Activated B cell treated with CpG ODN at 0.5 μM for 24 hours (primary cell): ENCODE measurements around the gene CCM2L. TPM values are rescaled to one million over a fixed set of nuclear protein-coding genes. Genes with fewer than 3 reads are reported as not detected.
A peak's percentile ranks its signal among the peaks of the same experiment; 100 is the strongest.

ENCODE experiments used
- ATAC-seq: fragments of 200-7000 bp; cut with Tn5 transposase; one replicate; pipeline ENCODE4 v1.10.0; 2021; ENCODE audit warnings: low read depth, mild to moderate bottlenecking, moderate library complexity
- CTCF ChIA-PET: fragments of 350-600 bp; sonication (Branson Sonifier 250); formaldehyde crosslinking; loops from one replicate; lab custom pipeline; 2021; ENCODE audit warnings: antibody characterized with exemption; lab: Charles Lee
- POLR2A ChIA-PET: fragments of 350-600 bp; sonication (Branson Sonifier 250); formaldehyde crosslinking; loops from one replicate; lab custom pipeline; 2021; ENCODE audit warnings: antibody characterized with exemption; lab: Charles Lee
- DNase-seq: peaks from one replicate; pipeline ENCODE4 v3.0.0; 2022
- H3K27ac Mint-ChIP-seq: one replicate; pipeline ENCODE4 v1.8.0; 2020; ENCODE audit warnings: mixed read lengths
- H3K27me3 Mint-ChIP-seq: one replicate; pipeline ENCODE4 v1.8.0; 2021; ENCODE audit warnings: mixed read lengths
- H3K36me3 Mint-ChIP-seq: one replicate; pipeline ENCODE4 v1.8.0; 2021; ENCODE audit warnings: low read depth, mixed read lengths
- H3K4me1 Mint-ChIP-seq: one replicate; pipeline ENCODE4 v1.8.0; 2021; ENCODE audit warnings: mixed read lengths
- H3K4me3 Mint-ChIP-seq: one replicate; pipeline ENCODE4 v1.8.0; 2020; ENCODE audit warnings: mild to moderate bottlenecking, mixed read lengths
- H3K9me3 Mint-ChIP-seq: one replicate; pipeline ENCODE4 v1.8.0; 2020; ENCODE audit warnings: mixed read lengths
- CTCF ChIP-seq: fragments of 200-600 bp; IDR thresholded peaks from one replicate; pipeline ENCODE4 v1.8.0; 2022; ENCODE audit warnings: antibody characterized with exemption, mild to moderate bottlenecking
- intact Hi-C: fragments of 100-400 bp; cut with micrococcal nuclease; formaldehyde crosslinking; loops from one replicate; pipeline ENCODE4 v1.15.1; 2024
- total RNA-seq: library from RNA; stranded (reverse); gene quantifications from 2 replicates; pipeline ENCODE4 v1.2.3, GENCODE V29; 2022

The CCM2L gene
- total RNA-seq, 1 donor from 2014 or later: 0.11 TPM

- Mint-ChIP-seq H3K27me3 (peaks cover 59% of the 10 kb centered on the region), H3K27ac (no peak overlapping the region), H3K9me3 (no peaks in the 10 kb centered on the region), H3K4me1 (peaks cover 23% of the 10 kb centered on the region), H3K4me3 (peak overlapping the region; percentile 80), H3K36me3 (no peaks in the 10 kb centered on the region)
- DNase-seq (no peak), ATAC-seq (no peak)
- intact Hi-C loops: no loop called here
- ChIA-PET CTCF (interaction anchor here (1.6 kb wide), 1 partner anchor 16 kb away, joined by 6 read pairs; no protein-coding TSS in a partner anchor), POLR2A (no interaction called here)
- TF ChIP-seq CTCF: no peak
These were observed 8.9 kb downstream of the CCM2L start for GRCh38 chr20:32019156-32019510.

- TF ChIP-seq CTCF: no peak
- ATAC-seq (no peak), DNase-seq (no peak)
- ChIA-PET CTCF (interaction anchor here (0.9 to 1.6 kb wide), 4 partner anchors 11 to 174 kb away, joined by 3 to 6 read pairs (median 3); no protein-coding TSS in a partner anchor), POLR2A (no interaction called here)
- H3K36me3 Mint-ChIP-seq: no peaks in the 10 kb centered on the region
- H3K9me3 Mint-ChIP-seq: no peaks in the 10 kb centered on the region
- H3K27me3 Mint-ChIP-seq: peaks cover 59% of the 10 kb centered on the region
- intact Hi-C loops: no loop called here
- H3K4me1 Mint-ChIP-seq: peaks cover 25% of the 10 kb centered on the region
- H3K4me3 Mint-ChIP-seq: peak overlapping the region; percentile 80
- peak overlapping the region; percentile 27 for H3K27ac Mint-ChIP-seq
These were observed 9.6 kb downstream of the CCM2L start for GRCh38 chr20:32019563-32020463.

GRCh38 chr20:32021091-32021490 is 10.9 kb downstream of the CCM2L start:
- Mint-ChIP-seq H3K27ac (no peak overlapping the region), H3K36me3 (no peaks in the 10 kb centered on the region), H3K9me3 (no peaks in the 10 kb centered on the region), H3K27me3 (peaks cover 48% of the 10 kb centered on the region), H3K4me1 (peaks cover 25% of the 10 kb centered on the region), H3K4me3 (no peak overlapping the region)
- intact Hi-C loops: no loop called here
- TF ChIP-seq CTCF: no peak
- CTCF ChIA-PET: interaction anchor here (0.8 to 1.3 kb wide), 3 partner anchors 9 to 69 kb away, joined by 3 to 5 read pairs (median 3); partner anchors contain the start of gene PDRG1
- POLR2A ChIA-PET: no interaction called here
- DNase-seq (no peak), ATAC-seq (no peak)

GRCh38 chr20:32024683-32025295 is 14.6 kb downstream of the CCM2L start:
- intact Hi-C loops: no loop called here
- ATAC-seq (peak; percentile 60), DNase-seq (no peak)
- CTCF ChIA-PET: interaction anchor here (1.5 to 3.4 kb wide), 3 partner anchors 10 to 171 kb away, joined by 3 to 14 read pairs (median 4); no protein-coding TSS in a partner anchor
- TF ChIP-seq CTCF: no peak
- Mint-ChIP-seq H3K9me3 (no peaks in the 10 kb centered on the region), H3K36me3 (no peaks in the 10 kb centered on the region), H3K27me3 (peaks cover 36% of the 10 kb centered on the region), H3K4me3 (no peak overlapping the region), H3K4me1 (peaks cover 10% of the 10 kb centered on the region), H3K27ac (no peak overlapping the region)
- POLR2A ChIA-PET: interaction anchor here (0.5 kb wide), 1 partner anchor 35 kb away, joined by 3 read pairs; no protein-coding TSS in a partner anchor

GRCh38 chr20:32027643-32028042 is 17.4 kb downstream of the CCM2L start:
- H3K4me1 Mint-ChIP-seq: peaks cover 4% of the 10 kb centered on the region
- no peaks in the 10 kb centered on the region for H3K36me3 Mint-ChIP-seq
- no peak for ATAC-seq
- H3K27me3 Mint-ChIP-seq: peaks cover 12% of the 10 kb centered on the region
- intact Hi-C loops: no loop called here
- DNase-seq: no peak
- H3K4me3 Mint-ChIP-seq: no peak overlapping the region
- H3K27ac Mint-ChIP-seq: no peak overlapping the region
- CTCF ChIA-PET: interaction anchor here (0.7 kb wide), 1 partner anchor 227 kb away, joined by 4 read pairs; no protein-coding TSS in a partner anchor
- TF ChIP-seq CTCF: no peak
- POLR2A ChIA-PET: no interaction called here
- no peaks in the 10 kb centered on the region for H3K9me3 Mint-ChIP-seq
